Uterus (tissue), 4 donors: ENCODE data around the gene PKN3. TPM values are rescaled to one million over a fixed set of nuclear protein-coding genes. Genes with fewer than 3 reads are reported as not detected.

Experiments used
- DNase-seq, 2 donors: peaks; one replicate each; pipeline ENCODE4 v3.0.0-alpha.2; 2019 to 2020
- H3K27ac ChIP-seq, 2 donors: fragments of 200-600 bp; sonication (generic); 1 replicate in 1 of 2; 2 replicates in 1 of 2; pipeline ENCODE4 v1.5.1; 2016 to 2018
- H3K27me3 ChIP-seq, 2 donors: fragments of 200-600 bp; sonication (generic); one replicate each; pipeline ENCODE4 v1.5.1; 2018 to 2019; ENCODE audit warnings: control low read depth in 1 of 2
- H3K36me3 ChIP-seq, 2 donors: fragments of 200-600 bp; sonication (generic); one replicate each; pipeline ENCODE4 v1.5.1; 2019; ENCODE audit warnings: control low read depth in 1 of 2
- H3K4me1 ChIP-seq, 2 donors: fragments of 200-600 bp; sonication (generic); one replicate each; pipeline ENCODE4 v1.5.1; 2018 to 2019; ENCODE audit warnings: control low read depth in 1 of 2
- H3K4me3 ChIP-seq, 2 donors: fragments of 200-600 bp; sonication (generic); 1 replicate in 1 of 2; 2 replicates in 1 of 2; pipeline ENCODE4 v1.5.1; 2018 to 2019; ENCODE audit warnings: mild to moderate bottlenecking in 1 of 2
- H3K9me3 ChIP-seq, 2 donors: fragments of 200-600 bp; sonication (generic); one replicate each; pipeline ENCODE4 v1.5.1; 2019; ENCODE audit warnings: control low read depth in 1 of 2
- CTCF ChIP-seq, 4 experiments: fragments of 200-600 bp in 2 of 4; fragments of 450-650 bp in 2 of 4; sonication (generic) in 2 of 4; IDR thresholded peaks; one replicate each; pipeline ENCODE4 v1.5.1; 2016 to 2019; ENCODE audit warnings: antibody characterized with exemption in 4 of 4, mild to moderate bottlenecking in 2 of 4, moderate library complexity in 1 of 4
- POLR2A ChIP-seq, 2 donors: fragments of 450-650 bp; IDR thresholded peaks; one replicate each; pipeline ENCODE4 v1.6.1; 2016; ENCODE audit warnings: antibody characterized with exemption in 2 of 2, mild to moderate bottlenecking in 1 of 2, moderate library complexity in 1 of 2
- intact Hi-C: fragments of 100-400 bp; cut with DNase I; formaldehyde crosslinking; loops from one replicate; pipeline ENCODE4 v1.15.1; 2023; ENCODE audit warnings: low total_unique reads
- total RNA-seq, 4 donors: library from RNA; depleted of rRNA in 3 of 4; stranded (reverse); fragments of >200 nt in 3 of 4; gene quantifications; one replicate each; pipeline versions ENCODE4 v1.1.0 to v1.2.4, GENCODE V29; 2014 to 2023
- donor health status: DM: yes; HTN: yes; CAD: no.

PKN3 gene
- 10 to 100 TPM in 1 of 4 donors, 1 to 10 TPM in 3; 2.4 to 19.5 (median 4.5) TPM for total RNA-seq

GRCh38 chr9:128702445-128702948 lies at the start of gene PKN3:
TSS of gene PKN3 (plus strand) at chr9:128702503. CDS start at chr9:128702916, 413 bp downstream.
- Histone ChIP-seq H3K36me3 (no peaks in the 10 kb centered on the region), H3K9me3 (no peaks in the 10 kb centered on the region), H3K27ac (peak within 1 kb of the TSS; percentile 85 to 89), H3K4me1 (no peaks in the 10 kb centered on the region), H3K4me3 (peak within 1 kb of the TSS; percentile 49 to 73), H3K27me3 (no peaks in the 10 kb centered on the region)
- DNase-seq: peak; percentile 81 to 85
- TF ChIP-seq CTCF (IDR thresholded peaks at IDR 0.05) (peak; percentile 82 to 93 (median 86)), POLR2A (IDR thresholded peaks at IDR 0.05) (peak in 1 of 2 donors; percentile 57)
- intact Hi-C loops: no loop called here

GRCh38 chr9:128653908-128654307 lies 48.4 kb upstream of the PKN3 start:
- H3K27ac ChIP-seq: no peak overlapping the region
- H3K36me3 ChIP-seq: no peaks in the 10 kb centered on the region
- peaks cover 0 to 6% of the 10 kb centered on the region in 2 donors for H3K4me1 ChIP-seq
- TF ChIP-seq POLR2A (IDR thresholded peaks at IDR 0.05) (no peak), CTCF (IDR thresholded peaks at IDR 0.05) (no peak)
- no peaks in the 10 kb centered on the region for H3K27me3 ChIP-seq
- H3K9me3 ChIP-seq: no peaks in the 10 kb centered on the region
- intact Hi-C loops: no loop called here
- H3K4me3 ChIP-seq: no peak overlapping the region
- DNase-seq: no peak

- intact Hi-C loops: no loop called here
These were observed 47.8 kb upstream of the PKN3 start for GRCh38 chr9:128654481-128654880.

GRCh38 chr9:128656416-128657343 lies 45.6 kb upstream of the PKN3 start, which contains the start of gene DYNC2I2:
TSS of gene DYNC2I2 (minus strand) at chr9:128656847. CDS start at chr9:128656726, 121 bp downstream.
- DNase-seq: peak; percentile 95
- Histone ChIP-seq H3K27ac (peak within 1 kb of the TSS; percentile 98), H3K27me3 (no peaks in the 10 kb centered on the region), H3K36me3 (no peaks in the 10 kb centered on the region), H3K4me1 (peaks cover 0 to 6% of the 10 kb centered on the region in 2 donors), H3K9me3 (no peaks in the 10 kb centered on the region), H3K4me3 (peak within 1 kb of the TSS; percentile 44 to 56)
- intact Hi-C loops: no loop called here
- TF ChIP-seq CTCF (IDR thresholded peaks at IDR 0.05) (peak in 1 of 4 experiments; percentile 2), POLR2A (IDR thresholded peaks at IDR 0.05) (peak; percentile 25 to 65)

More at GRCh38 chr9:128654481-128654880, 47.8 kb upstream of the PKN3 start:
- Histone ChIP-seq H3K27ac (no peak overlapping the region), H3K4me3 (no peak overlapping the region), H3K9me3 (no peaks in the 10 kb centered on the region), H3K36me3 (no peaks in the 10 kb centered on the region), H3K4me1 (peaks cover 0 to 6% of the 10 kb centered on the region in 2 donors), H3K27me3 (no peaks in the 10 kb centered on the region)
- TF ChIP-seq CTCF (IDR thresholded peaks at IDR 0.05) (no peak), POLR2A (IDR thresholded peaks at IDR 0.05) (no peak)
- no peak for DNase-seq

GRCh38 chr9:128657344-128657704 lies 45.0 kb upstream of the PKN3 start:
- H3K4me3 ChIP-seq: peak overlapping the region in 1 of 2 donors; percentile 56
- intact Hi-C loops: no loop called here
- peak overlapping the region; percentile 98 for H3K27ac ChIP-seq
- no peak for TF ChIP-seq POLR2A (IDR thresholded peaks at IDR 0.05)
- no peak for TF ChIP-seq CTCF (IDR thresholded peaks at IDR 0.05)
- peaks cover 0 to 6% of the 10 kb centered on the region in 2 donors for H3K4me1 ChIP-seq
- no peaks in the 10 kb centered on the region for H3K36me3 ChIP-seq
- no peak for DNase-seq
- no peaks in the 10 kb centered on the region for H3K9me3 ChIP-seq
- no peaks in the 10 kb centered on the region for H3K27me3 ChIP-seq
